GM19395 (cell line): ENCODE results near the gene GLOD4.
"Not testable (repeated sequence)": the region's sequence is repeated elsewhere in the genome, so short reads cannot be mapped to it uniquely, and the experiment has no call there.

Source experiments
- ATAC-seq: cut with Tn5 transposase; IDR thresholded peaks from one replicate; pipeline ENCODE4 v1.9.1; 2021; ENCODE audit warnings: mild to moderate bottlenecking, moderate library complexity; ENCODE audit not compliant: unreplicated experiment

Gene GLOD4

GRCh38 chr17:802901-803881, 21.1 kb upstream of the GLOD4 start:
- no peak for ATAC-seq

- no peak for ATAC-seq
These were observed 20.4 kb upstream of the GLOD4 start for GRCh38 chr17:802481-802880.

GRCh38 chr17:801660-802059, 19.6 kb upstream of the GLOD4 start:
- no peak for ATAC-seq

- no peak for ATAC-seq
These were observed 18.6 kb upstream of the GLOD4 start for GRCh38 chr17:800446-801242.

GRCh38 chr17:799261-799660, 17.2 kb upstream of the GLOD4 start:
- no peak for ATAC-seq

GRCh38 chr17:798246-798645, 16.2 kb upstream of the GLOD4 start:
- no peak for ATAC-seq

GRCh38 chr17:797236-797840, 15.3 kb upstream of the GLOD4 start:
- ATAC-seq, result no peak

- no peak for ATAC-seq
These were observed 14.5 kb upstream of the GLOD4 start for GRCh38 chr17:796609-797008.

- ATAC-seq, result no peak
These were observed 13.6 kb upstream of the GLOD4 start for GRCh38 chr17:795721-796120.

GRCh38 chr17:795276-795675, 13.2 kb upstream of the GLOD4 start:
- no peak for ATAC-seq

GRCh38 chr17:794876-795275, 12.8 kb upstream of the GLOD4 start:
- no peak for ATAC-seq

- no peak for ATAC-seq
These were observed 10.2 kb upstream of the GLOD4 start for GRCh38 chr17:792277-792676.

- ATAC-seq, result no peak
These were observed 9.7 kb upstream of the GLOD4 start for GRCh38 chr17:791829-792228.

GRCh38 chr17:790874-791247, 8.8 kb upstream of the GLOD4 start:
- not testable (repeated sequence) for ATAC-seq

- not testable (repeated sequence) for ATAC-seq
These were observed 8.1 kb upstream of the GLOD4 start for GRCh38 chr17:789931-790873.

- no peak for ATAC-seq
These were observed 7.2 kb upstream of the GLOD4 start for GRCh38 chr17:789160-789840.

- no peak for ATAC-seq
These were observed 6.5 kb upstream of the GLOD4 start for GRCh38 chr17:788551-788950.

GRCh38 chr17:787641-788221, 5.7 kb upstream of the GLOD4 start:
- ATAC-seq, result no peak

- not testable (repeated sequence) for ATAC-seq
These were observed 3.8 kb upstream of the GLOD4 start for GRCh38 chr17:785901-786300.
